Measurements from ENCODE around the gene ADD2.
"Not testable (repeated sequence)": the region's sequence is repeated elsewhere in the genome, so short reads cannot be mapped to it uniquely, and the experiment has no call there.

The ADD2 gene, protein sequence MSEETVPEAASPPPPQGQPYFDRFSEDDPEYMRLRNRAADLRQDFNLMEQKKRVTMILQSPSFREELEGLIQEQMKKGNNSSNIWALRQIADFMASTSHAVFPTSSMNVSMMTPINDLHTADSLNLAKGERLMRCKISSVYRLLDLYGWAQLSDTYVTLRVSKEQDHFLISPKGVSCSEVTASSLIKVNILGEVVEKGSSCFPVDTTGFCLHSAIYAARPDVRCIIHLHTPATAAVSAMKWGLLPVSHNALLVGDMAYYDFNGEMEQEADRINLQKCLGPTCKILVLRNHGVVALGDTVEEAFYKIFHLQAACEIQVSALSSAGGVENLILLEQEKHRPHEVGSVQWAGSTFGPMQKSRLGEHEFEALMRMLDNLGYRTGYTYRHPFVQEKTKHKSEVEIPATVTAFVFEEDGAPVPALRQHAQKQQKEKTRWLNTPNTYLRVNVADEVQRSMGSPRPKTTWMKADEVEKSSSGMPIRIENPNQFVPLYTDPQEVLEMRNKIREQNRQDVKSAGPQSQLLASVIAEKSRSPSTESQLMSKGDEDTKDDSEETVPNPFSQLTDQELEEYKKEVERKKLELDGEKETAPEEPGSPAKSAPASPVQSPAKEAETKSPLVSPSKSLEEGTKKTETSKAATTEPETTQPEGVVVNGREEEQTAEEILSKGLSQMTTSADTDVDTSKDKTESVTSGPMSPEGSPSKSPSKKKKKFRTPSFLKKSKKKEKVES

DNA sequence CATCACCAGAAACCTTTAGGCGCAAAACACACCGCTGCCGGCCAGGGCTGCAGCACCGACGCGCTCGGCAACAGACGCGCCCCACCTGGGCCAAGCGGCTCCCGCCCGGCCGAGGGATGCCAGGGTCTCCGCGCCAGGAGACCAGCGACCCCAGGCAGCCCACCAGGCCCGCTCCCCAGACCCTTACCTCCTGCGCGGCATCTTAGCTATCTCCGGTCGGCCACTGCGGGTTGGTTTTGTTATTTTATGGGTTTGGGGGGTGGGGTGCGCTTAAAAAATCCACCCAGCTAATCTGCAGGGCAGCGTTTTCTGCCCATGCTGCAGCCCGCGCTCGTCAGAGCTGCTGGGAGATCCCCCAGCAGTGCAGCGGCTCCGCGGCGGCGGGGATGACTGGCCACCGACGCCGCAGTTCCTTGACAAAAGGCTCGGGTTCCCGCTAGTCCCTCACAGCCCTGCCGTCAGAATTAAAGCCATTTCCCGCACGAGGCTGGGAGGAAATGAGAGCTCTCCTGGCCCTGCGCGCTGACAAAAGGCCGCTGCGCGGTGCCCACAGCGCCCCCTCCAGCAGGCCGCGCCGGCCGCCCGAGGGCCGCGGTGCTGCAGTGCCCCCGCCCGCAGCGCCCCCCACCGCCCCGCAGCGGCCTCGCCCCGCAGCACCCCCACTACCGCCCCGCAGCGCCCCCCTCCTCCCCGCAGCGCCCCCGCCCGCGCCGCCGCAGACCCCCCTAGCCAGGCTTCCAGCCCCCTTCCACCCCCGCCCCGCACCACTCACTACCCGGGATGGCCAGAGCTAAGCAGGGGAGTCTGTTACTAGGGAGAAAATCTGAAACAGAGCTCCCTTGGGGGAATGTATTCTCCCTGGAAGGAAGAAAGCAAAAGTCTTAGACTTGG lies at the start of gene ADD2:
Gene ADD2, minus strand, starts transcription at position 502 of the 891 bp plus-strand sequence. CDS start 61,792 bp downstream, outside the sequence.
- DNase-seq (ENCODE audit: low read depth), result peak; percentile 17

DNA sequence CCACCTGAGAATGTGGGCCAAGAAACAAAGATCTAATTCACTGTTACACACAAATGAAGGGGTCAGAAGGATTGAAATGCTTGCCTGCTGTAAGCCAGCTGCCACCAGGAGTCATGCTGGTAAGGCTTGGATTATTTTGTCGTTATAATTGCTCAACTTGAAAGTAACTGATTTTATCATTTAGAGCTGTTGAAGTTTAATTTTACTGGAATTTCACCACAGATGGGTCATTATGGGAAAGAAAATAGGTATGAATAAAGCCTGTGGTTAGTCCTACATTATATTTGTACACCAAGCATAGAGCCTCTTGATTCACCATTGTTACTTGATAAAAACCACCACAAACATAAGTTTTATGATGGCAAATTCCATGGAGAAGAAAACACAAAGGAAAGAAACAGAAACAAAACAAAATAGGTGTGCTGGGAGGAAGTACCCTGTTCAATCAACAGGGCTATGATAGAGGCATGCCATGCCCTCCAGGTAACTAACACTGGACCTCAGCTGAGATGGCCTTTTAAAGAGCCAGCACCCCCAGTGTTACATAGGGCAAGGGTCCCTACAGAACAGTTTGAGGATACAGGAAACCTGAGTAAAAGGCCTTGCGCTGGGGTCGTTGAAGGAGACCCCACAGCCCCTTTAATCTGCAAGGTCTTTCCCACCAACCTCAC lies 49.4 kb upstream of the ADD2 start:
- no peak for DNase-seq (ENCODE audit: low read depth)

DNA sequence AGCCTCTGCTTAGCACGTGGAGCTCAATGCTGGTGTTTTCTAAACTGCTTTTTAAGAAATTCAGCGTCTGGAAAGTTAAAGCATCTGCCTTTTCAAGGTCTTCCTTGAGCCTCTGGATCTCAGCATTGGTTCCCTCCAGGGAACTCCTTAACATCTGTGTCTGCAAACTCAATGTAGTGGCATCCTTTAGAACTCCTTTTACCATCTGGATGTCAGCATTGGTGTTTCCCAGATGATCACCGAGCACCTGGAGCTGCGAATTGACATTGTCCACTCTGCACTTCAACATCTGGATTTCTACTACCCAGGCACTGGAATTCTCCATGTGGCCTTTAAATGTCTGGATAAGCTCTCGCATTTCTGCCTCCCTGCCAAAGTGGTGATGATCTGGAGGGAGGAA lies 48.7 kb upstream of the ADD2 start:
- no peak for DNase-seq (ENCODE audit: low read depth)

DNA sequence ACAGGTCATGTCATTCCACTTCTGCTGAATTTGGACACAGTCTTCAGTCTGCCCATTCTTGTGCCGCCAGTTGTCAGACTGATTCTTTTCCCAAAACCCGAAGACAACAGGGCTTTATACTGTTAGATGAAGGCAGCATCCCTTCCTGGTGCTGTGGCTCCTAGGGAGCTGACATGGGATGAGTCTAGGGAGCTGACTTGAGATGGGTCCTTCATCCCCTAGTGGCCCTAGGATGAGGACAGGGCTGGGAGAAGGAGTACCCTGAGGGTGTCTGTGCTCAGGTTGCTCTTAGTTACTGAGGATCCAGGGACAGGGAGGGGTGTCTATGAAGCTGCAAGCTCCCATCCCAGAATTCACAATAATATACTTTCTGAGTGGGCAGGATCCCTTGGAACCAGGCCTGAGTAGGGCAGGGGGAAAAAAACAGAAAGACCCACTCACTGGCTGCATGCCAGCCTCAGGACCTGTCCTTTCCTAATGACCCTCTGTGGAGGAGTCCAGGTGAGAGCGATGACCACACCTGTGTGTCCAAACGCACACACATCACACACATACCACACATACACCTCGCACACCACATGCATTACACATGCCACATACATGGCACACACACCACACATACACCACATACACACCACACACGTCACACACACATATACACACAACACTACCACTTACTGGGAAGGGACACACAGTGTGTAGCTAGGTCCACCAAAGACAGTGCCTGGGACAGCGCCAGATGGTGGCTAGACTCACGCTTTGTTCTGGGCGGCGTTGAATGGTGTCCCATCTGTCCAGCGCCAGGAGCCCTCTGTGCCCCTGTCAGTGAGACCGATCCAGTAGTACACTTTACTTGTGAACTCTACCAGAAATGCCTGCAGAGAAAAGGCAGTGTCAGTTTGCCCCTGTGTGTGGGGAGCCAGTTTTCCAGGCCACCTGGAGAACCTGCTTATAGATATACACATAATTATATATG lies 41.3 kb upstream of the ADD2 start:
- no peak for DNase-seq (ENCODE audit: low read depth)

DNA sequence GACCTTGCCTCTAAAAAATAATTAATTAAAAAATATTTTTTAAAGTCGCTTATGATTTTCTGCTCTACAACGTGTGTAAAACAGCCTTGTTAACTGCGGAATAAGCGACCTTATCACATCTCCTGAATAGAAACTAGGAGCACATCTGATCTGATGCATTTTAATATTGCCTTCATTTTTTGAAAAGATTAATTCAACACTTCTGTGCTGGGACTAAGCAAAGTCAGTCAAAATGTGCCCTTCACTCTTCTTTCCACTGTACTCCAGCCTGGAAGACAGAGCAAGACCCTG lies 39.8 kb upstream of the ADD2 start:
- DNase-seq (ENCODE audit: low read depth), result no peak

DNA sequence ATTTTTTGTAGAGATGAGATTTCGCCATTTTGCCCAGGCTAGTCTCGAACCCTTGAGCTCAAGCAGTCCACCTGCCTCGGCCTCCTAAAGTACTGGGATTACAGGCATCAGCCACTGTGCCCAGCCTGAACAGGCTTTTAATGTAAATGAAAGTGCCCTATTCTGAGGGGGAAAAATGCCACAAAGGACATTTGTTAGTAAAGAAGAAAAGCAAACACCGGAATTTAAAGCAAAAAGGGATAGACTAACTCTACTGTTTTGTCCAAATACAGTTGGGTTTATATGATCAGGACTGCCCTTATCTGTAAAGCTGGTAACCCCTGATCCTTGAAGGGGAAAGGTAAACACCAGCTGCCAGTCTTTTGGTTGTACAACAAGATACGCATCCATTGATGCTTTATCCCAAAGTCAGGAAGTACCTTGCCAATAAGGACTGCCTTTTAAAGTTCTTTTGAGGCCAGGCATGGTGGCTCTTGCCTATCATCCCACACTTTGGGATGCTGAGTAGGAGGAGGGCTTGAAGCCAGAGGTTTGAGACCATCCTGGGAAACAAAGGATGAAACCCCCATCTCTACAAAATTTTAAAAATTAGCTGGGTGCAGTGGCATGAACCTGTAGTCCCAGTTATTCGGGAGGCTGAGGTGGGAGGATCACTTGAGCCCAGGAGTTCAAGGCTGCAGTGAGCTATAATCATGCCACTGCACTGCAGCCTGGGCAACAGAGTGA lies 39.3 kb upstream of the ADD2 start:
- no peak for DNase-seq (ENCODE audit: low read depth)

DNA sequence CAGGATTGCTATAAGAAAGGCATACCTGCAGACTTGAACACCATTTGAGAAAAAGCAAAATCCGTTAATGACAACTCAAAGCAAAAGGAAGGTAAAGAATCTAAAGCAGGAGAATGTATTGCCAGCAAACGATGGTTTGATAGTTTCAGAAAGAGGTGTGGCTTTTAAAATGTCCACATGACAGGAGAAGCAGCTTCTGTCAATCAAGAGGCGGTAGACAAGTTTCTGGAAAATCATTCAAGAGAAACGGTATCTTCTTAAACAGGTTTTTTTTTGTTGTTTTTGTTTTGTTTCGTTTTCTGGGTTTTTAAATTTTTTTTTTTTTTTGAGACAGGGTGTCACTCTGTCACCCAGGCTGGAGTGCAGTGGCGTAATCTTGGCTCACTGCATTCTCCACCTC lies 38.6 kb upstream of the ADD2 start:
- DNase-seq (ENCODE audit: low read depth), result no peak

DNA sequence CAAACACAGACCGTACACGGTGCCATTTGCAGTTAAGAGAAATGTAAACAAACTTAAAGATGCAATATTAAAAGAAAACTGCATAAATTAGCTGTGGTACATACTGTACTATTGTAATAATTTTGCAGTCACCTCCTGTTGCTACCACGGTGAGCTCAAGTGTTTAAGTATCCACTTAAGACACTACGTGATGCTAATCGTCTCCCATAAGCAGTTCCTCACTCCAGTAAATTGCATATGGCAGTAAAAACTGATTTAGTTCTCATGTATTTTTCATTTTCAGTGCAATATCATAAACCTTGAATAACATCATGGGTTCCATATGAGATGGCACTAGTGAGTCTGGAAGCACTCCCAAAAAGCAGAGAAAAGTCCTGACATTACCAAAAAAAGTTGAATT lies 38.0 kb upstream of the ADD2 start:
- DNase-seq (ENCODE audit: low read depth), result no peak

DNA sequence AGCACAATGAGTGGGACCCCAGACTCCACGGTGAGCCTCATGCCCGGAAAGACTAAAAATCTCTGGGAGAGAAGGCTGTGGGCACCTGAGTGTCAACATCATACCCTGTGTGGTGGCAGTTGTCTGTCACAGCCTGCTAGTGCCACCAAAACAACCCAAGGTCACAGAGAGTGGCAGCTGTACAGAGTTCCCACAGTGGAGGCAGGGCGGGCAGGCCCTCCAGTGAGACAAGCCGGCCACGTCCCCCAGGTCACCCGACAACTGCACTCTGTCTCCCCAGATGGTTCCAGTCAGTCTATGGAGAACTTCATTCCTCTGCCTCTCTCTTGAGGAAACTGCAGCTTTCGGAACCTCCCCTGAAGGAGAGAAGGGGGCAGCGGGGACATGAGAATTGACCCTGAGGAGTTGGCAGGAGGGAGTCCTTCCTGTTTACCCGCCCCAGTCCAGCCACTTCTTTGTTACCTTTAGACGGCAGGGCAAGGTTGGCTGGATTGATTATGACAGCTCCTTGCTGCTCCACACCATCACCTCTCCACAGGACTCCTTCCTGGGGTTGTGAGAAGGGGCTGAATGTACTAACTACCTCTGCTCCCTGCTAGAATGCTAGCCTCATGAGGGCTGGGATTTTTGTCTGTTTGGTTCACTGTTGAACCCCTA lies 33.7 kb upstream of the ADD2 start:
- no peak for DNase-seq (ENCODE audit: low read depth)

DNA sequence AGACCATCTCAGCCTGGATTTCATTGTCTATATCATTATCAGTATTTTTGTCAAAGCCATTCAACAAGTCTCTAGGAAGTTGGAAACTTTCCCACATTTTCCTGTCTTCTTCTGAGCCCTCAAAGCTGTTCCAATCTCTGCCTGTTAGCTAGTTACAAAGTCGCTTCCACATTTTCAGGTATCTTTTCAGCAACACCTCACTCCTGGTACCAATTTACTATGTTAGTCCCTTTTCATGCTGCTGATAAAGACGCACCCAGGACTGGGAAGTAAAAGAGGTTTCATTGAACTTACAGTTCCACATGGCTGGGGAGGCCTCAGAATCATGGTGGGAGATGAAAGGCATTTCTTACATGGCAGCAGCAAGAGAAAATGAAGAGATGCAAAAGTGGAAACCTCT lies 31.7 kb upstream of the ADD2 start:
- DNase-seq (ENCODE audit: low read depth), result no peak

DNA sequence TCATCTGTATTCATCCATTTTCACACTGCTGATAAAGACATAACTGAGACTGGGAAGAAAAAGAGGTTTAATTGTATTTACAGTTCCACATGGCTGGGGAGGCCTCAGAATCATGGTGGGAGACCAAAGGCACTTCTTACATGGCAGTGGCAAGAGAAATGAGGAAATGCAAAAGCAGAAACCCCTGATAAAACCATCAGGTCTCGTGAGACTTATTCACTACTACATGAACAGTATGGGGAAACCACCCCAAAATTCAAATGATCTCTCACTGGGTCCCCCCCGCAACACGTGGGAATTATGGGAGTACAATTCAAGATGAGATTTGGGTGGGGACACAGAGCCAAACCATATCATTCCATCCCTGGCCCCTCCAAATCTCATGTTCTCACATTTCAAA lies 30.0 kb upstream of the ADD2 start:
- DNase-seq (ENCODE audit: low read depth), result not testable (repeated sequence)

DNA sequence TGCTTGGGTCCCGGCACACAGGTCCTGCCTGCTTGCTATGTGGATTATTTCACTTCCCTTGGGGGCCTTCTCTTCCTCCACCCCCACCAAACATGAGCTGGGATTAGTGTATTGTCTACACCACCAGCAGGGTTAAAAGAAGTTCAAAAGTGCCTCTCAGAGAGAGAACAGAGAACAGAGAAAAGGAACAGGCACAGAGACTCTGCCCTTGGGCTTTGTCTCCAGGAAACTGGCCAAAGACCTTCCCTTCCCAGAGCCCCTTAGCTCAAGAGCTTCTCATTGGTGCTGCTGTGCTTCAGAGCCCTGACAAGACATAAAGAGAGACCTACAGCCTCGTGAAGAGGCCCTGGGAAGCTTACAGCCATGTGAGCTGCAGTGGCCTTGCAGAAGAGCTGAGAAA lies 29.5 kb upstream of the ADD2 start:
- no peak for DNase-seq (ENCODE audit: low read depth)

DNA sequence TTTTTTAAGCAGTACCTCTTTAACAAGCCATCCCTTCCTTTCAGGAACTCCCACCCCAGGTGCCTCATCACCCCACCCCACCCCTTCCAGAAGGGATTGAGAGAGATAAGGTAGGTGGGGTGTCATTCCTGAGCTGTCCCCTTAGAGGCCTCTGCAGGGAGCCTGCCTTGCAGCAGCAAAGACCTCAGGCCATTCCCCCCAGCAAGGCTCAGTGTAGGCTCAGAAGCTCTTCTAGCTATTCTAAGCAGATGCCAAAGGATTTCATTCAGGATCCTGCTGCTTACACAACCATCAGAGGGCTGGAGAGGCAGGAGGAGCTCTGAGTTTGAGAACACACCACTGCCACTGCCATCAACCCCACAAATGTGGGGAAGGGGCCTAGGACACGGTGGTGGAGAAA lies 28.3 kb upstream of the ADD2 start:
- DNase-seq (ENCODE audit: low read depth), result no peak

DNA sequence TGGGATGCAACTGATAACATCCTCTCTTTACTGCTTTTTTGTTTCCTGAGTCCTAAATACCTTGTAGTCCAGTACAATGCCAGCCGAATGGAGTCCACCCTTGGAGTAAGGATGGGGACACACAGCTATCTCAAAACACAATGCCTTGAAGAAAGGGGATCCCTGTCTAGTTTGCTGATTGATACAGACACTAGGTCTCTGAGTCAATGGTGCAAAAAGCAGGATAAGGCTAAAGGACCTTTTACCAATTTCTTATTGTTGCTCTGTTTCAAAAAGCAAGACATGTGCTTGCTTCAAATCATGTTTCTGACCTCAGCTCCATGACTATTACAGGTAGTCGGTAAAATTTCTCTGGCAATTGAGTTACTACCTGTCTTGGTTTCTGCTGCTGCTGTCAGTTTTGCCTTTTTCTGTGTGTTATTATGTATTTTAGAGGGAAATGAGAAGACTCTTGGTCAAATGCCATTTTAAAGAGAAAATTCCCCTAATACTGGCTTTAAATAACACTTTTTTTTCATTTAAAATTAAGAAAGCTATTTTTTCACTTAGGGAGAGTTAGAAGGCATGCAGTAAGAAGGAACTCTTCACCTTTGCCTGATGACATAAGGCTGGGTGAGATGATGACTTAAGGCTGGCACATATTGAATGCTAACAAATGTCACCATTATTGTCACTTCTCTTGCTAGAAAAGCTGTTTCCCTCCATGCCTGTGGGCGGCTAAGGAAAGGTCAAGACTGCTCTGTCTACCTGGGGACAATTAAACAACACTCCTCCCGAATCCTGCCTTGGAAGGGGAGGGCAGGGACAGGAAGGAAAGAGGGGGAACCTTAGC lies 27.4 kb upstream of the ADD2 start:
- no peak for DNase-seq (ENCODE audit: low read depth)

DNA sequence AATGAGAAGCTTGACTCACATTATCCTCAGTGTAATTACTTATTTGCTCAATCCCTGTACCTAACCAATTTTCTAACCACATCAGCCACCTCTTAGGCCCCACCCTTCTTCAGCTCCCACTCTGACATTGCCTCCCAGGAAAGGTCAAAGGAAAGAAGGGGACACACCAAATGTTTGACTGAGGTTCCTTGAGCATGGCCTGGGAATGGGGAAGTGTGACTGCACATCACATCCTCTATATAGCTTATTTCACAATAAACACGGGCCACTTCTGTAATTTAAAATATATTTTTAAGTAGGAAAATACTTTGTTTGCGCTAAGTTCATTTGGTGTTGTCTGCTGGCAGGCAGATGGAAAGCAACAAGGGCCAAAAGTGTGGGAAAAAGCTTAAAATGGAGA lies 25.4 kb upstream of the ADD2 start:
- DNase-seq (ENCODE audit: low read depth), result no peak

DNA sequence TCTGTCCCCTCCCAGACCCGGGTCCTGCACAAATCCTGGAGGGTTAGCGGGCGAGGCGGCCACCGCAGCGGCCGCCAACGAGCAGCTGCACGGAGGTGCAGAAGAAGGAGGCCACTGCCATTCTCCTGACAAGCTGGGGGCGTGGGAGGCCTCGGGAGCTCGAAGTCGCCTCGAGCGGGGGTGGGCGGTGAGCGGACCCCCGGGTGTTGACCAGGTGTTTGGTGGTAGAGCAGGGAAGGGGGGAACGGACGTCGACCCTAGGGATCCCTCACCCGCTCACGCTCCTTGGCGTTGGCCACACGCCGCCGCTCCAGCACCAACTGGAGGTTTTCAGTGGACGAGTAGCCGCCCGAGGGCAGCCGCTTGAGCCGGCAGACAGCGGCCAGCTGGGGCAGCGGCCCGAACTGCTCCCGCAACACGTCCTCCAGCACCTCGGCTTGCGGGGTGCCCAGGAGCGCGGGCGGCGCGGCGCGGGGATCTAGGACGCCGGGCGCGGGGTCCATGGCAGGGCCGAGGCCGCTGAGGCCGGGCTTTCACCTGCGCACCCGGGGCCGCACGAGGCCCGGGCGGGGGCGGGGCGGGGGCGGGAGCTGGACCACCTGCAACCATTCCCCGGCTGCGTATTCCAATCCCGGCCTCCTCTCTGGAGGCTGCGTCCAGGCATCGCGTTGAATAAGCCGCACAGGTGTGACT lies 22.3 kb upstream of the ADD2 start, which contains the start of gene FIGLA:
Gene FIGLA, minus strand, starts transcription at position 508 of the 693 bp plus-strand sequence. Its CDS starts 5 bp downstream, at position 503.
- no peak for DNase-seq (ENCODE audit: low read depth)

DNA sequence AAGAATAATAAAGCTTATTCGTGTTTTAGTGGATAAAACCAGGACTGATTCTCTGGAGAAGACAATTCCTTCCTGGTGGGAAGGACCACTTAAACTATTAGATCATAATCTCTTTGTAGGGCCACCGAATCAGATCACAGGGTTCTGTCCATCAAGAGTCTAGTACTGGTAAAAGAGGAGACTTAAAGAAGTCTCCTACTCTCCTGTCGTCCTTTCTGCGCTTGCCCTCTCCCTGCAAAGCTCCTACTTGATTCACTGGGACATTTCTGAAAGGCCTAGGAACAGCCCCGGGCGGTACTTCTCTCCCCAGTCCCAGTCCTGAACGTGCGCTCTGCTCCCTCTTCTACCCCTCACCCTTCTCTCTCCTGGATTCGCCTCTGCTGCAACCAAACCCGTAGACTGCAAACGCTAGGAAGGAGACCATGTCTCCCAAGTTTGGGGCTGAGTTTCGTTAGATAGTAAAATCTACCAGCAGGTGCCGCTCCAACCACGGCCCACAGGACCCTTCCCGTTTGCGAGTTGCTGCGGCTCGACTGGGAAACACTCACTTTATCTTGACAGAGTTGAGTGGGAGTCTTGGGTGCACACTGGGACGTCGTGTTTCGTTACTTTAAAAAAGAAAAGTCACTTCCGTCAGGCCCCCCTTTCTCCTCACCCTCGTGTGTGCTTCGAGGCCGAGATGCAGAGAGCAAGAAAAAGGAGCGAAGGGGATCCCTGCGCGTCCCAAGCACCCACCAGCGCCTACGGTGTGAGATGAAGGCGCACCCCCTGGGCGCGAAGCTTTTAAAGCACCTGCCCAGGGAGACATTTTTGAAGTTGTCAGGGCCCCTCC lies 21.5 kb upstream of the ADD2 start:
- peak; percentile 35 for DNase-seq (ENCODE audit: low read depth)
